Hippocampal formation (tissue), 2 donors: ENCODE results near the gene OGFR.
"Not testable (repeated sequence)": the region's sequence is repeated elsewhere in the genome, so short reads cannot be mapped to it uniquely, and the experiment has no call there.

Source experiments
- DNase-seq, 2 donors: peaks; one replicate each; lab custom pipeline; 2025; lab: John Stamatoyannopoulos, UW

The OGFR gene

GRCh38 chr20:62838128-62838891 lies 33.7 kb downstream of the OGFR start:
- DNase-seq = no peak

GRCh38 chr20:62839261-62839660 lies 34.6 kb downstream of the OGFR start:
- no peak for DNase-seq

GRCh38 chr20:62839816-62840215 lies 35.2 kb downstream of the OGFR start:
- DNase-seq = no peak

GRCh38 chr20:62840244-62841197 lies 35.9 kb downstream of the OGFR start:
- no peak for DNase-seq

- no peak for DNase-seq
These were observed 37.1 kb downstream of the OGFR start for GRCh38 chr20:62841705-62842212.

- no peak for DNase-seq
These were observed 39.0 kb downstream of the OGFR start for GRCh38 chr20:62843656-62844055.

- no peak for DNase-seq
These were observed 39.5 kb downstream of the OGFR start for GRCh38 chr20:62844182-62844581.

GRCh38 chr20:62845416-62846160 lies 41.0 kb downstream of the OGFR start:
- peak in 1 of 2 donors; percentile 60 for DNase-seq

- DNase-seq = peak in 1 of 2 donors; percentile 60
These were observed 41.7 kb downstream of the OGFR start for GRCh38 chr20:62846166-62846890.

GRCh38 chr20:62848917-62849316 lies 44.3 kb downstream of the OGFR start:
- DNase-seq = not testable (repeated sequence)

- no peak for DNase-seq
These were observed 44.8 kb downstream of the OGFR start for GRCh38 chr20:62849431-62849830.

GRCh38 chr20:62850333-62850974 lies 45.8 kb downstream of the OGFR start:
- peak; percentile 80 to 83 for DNase-seq

GRCh38 chr20:62852196-62852595 lies 47.6 kb downstream of the OGFR start:
- no peak for DNase-seq

- no peak for DNase-seq
These were observed 48.2 kb downstream of the OGFR start for GRCh38 chr20:62852841-62853240.

- not testable (repeated sequence) for DNase-seq
These were observed 48.7 kb downstream of the OGFR start for GRCh38 chr20:62853304-62853703.

- no peak for DNase-seq
These were observed 49.5 kb downstream of the OGFR start for GRCh38 chr20:62854121-62854520.

GRCh38 chr20:62855120-62855519 lies 50.5 kb downstream of the OGFR start:
- DNase-seq = no peak

GRCh38 chr20:62856931-62857619 lies 52.4 kb downstream of the OGFR start:
- DNase-seq = no peak

GRCh38 chr20:62858058-62858830 lies 53.6 kb downstream of the OGFR start:
- DNase-seq = peak in 1 of 2 donors; percentile 37
